K562 (cell line): ENCODE measurements around the gene ZDHHC8. TPM values are rescaled to one million over a fixed set of nuclear protein-coding genes. Genes with fewer than 3 reads are reported as not detected.
A peak's percentile ranks its signal among the peaks of the same experiment; 100 is the strongest.

Experiments
- CBX8 ChIP-seq: fragments of 200-600 bp; sonication (generic); IDR thresholded peaks from 2 replicates; pipeline ENCODE4 v1.6.1; 2012; ENCODE audit warnings: borderline replicate concordance, mixed run types, low read depth, mild to moderate bottlenecking, moderate library complexity, mixed read lengths, low read length, control low read depth, inconsistent platforms; ENCODE audit not compliant: poor library complexity, severe bottlenecking; ENCODE audit errors: extremely low read depth
- GABPB1 ChIP-seq: sonication (generic); formaldehyde crosslinking; IDR thresholded peaks from 2 replicates; pipeline ENCODE4 v1.8.0; 2022; ENCODE audit warnings: mild to moderate bottlenecking, missing genetic modification reagents
- KLF13 ChIP-seq: fragments of 450-650 bp; IDR thresholded peaks from 2 replicates; pipeline ENCODE4 v1.6.1; 2016; ENCODE audit warnings: missing genetic modification characterization, low read depth, mild to moderate bottlenecking, missing compliant biosample characterization, moderate library complexity, borderline replicate concordance
- MTF1 ChIP-seq: fragments of 250-450 bp; sonication (Bioruptor Pico); IDR thresholded peaks from 2 replicates; pipeline ENCODE4 v1.9.0; 2021; ENCODE audit warnings: moderate library complexity, mild to moderate bottlenecking, inconsistent platforms, borderline replicate concordance
- POLR2G ChIP-seq: fragments of 200-400 bp; formaldehyde crosslinking; IDR thresholded peaks from 2 replicates; pipeline ENCODE4 v1.6.1; 2017; ENCODE audit warnings: low read depth, mild to moderate bottlenecking, antibody characterized with exemption, low read length, moderate library complexity
- ZMIZ1 ChIP-seq, 2 experiments: fragments of 150-350 bp in 1 of 2; IDR thresholded peaks; 2 replicates each; pipeline ENCODE4 v1.6.1; 2012 to 2016; ENCODE audit warnings: low read depth in 2 of 2, low read length in 2 of 2, mild to moderate bottlenecking in 1 of 2, moderate library complexity in 1 of 2
- ZNF347 ChIP-seq: fragments of 450-650 bp; formaldehyde crosslinking; IDR thresholded peaks from 2 replicates; pipeline ENCODE4 v1.4.0; 2020; ENCODE audit warnings: low read depth, mild to moderate bottlenecking, moderate library complexity
- ZNF507 ChIP-seq: conservative IDR thresholded peaks from 2 replicates; pipeline ENCODE4 v1.6.1; 2017; ENCODE audit warnings: missing genetic modification characterization, missing compliant biosample characterization
- polyA plus RNA-seq, 8 experiments: library from polyadenylated mRNA; depleted of rRNA in 4 of 8; stranded (reverse) in 5 of 8; unstranded in 3 of 8; fragments of >200 nt; fragmentation: Nextera tagmentation in 2 of 8; fragmentation: Illumina TruSeq in 1 of 8; extraction: Ambion mirVana in 2 of 8; extraction: Trizol in 1 of 8; gene quantifications; 2 replicates each; pipeline versions ENCODE4 v1.2.1 to v1.2.3, GENCODE V29; 2011 to 2014; ENCODE audit warnings: inconsistent platforms in 1 of 8, missing spikeins in 1 of 8
- total RNA-seq, 7 experiments: library from RNA; depleted of rRNA in 6 of 7; stranded (reverse); fragments of >200 nt in 6 of 7; fragmentation: Illumina TruSeq in 2 of 7; extraction: Trizol in 2 of 7; gene quantifications; 2 replicates each; pipeline versions ENCODE4 v1.2.1 to v1.2.3, GENCODE V29; 2011 to 2021; ENCODE audit warnings: low replicate concordance in 1 of 7
- TF ChIP-seq, protein P1 (sequence below): sonication (generic); formaldehyde crosslinking; IDR thresholded peaks from 2 replicates; pipeline ENCODE4 v1.8.0; 2023; ENCODE audit warnings: mild to moderate bottlenecking, missing genetic modification reagents
- TF ChIP-seq, protein P2 (sequence below), 2 experiments: fragments of 450-650 bp in 1 of 2; sonication (generic) in 1 of 2; formaldehyde crosslinking in 1 of 2; IDR thresholded peaks; 2 replicates each; pipeline versions ENCODE4 v1.7.1 to v1.9.0; 2016 to 2022; ENCODE audit warnings: inconsistent platforms in 1 of 2, mild to moderate bottlenecking in 1 of 2, missing genetic modification reagents in 1 of 2

The ZDHHC8 gene
- total and polyA plus RNA-seq, 9 of the 15 experiments (the other 6 are each of a cell fraction or from before 2014, with no cell fraction given), result 0.04 to 109 (median 16.4) TPM

DNA sequence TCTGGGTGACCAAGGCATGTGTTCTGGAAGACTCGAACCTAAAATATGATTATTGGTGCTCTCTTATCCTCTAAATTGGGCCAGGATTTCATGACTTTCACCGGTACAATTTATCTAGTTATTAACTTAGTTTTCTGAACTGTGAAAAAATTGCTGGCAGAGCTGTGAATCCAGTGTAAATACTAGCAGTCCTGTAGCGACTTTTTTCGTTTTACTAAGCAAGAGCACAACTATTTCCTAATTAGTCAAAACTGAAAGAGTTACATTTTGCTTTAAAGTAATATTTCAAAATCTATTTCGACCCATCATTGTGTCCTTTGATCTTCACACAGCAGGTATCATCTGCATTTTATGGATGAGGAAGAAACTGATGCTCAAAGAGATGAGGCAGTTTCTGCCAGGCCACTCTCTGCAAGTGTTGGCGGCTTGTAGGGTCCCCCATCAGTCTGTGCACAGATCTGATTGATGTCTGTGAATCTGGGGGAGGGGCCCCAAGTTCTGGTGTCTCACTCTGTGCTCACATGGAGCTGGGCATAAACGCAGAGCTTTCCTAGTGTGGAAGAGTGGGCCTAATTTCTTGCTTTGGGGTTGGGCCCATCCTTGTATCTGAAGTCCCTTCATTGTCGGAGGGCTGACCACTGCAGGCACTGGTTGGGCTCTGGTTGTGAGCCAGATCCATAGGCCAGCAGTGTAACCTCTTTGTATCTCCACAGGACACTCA lies 13.1 kb upstream of the ZDHHC8 start (continued):
- TF ChIP-seq ZMIZ1 (IDR thresholded peaks at IDR 0.05; ENCODE audit: low read depth in 2 of 2, low read length in 2 of 2) (peak in 1 of 2 experiments; percentile 53; a peak in 2 of 4 replicates), POLR2G (no peak), MTF1 (CRISPR knock-in tag) (no peak), CBX8 (no peak), ZNF507 (no peak), ZNF347 (peak; percentile 14; the same call in 1 of the 2 replicates), GABPB1 (CRISPR knock-in tag) (no peak), KLF13 (peak; percentile 60; the same call in 1 of the 2 replicates)
- TF ChIP-seq, protein P1, sequence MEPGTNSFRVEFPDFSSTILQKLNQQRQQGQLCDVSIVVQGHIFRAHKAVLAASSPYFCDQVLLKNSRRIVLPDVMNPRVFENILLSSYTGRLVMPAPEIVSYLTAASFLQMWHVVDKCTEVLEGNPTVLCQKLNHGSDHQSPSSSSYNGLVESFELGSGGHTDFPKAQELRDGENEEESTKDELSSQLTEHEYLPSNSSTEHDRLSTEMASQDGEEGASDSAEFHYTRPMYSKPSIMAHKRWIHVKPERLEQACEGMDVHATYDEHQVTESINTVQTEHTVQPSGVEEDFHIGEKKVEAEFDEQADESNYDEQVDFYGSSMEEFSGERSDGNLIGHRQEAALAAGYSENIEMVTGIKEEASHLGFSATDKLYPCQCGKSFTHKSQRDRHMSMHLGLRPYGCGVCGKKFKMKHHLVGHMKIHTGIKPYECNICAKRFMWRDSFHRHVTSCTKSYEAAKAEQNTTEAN (CRISPR knock-in tag), result no peak
- TF ChIP-seq, protein P2, sequence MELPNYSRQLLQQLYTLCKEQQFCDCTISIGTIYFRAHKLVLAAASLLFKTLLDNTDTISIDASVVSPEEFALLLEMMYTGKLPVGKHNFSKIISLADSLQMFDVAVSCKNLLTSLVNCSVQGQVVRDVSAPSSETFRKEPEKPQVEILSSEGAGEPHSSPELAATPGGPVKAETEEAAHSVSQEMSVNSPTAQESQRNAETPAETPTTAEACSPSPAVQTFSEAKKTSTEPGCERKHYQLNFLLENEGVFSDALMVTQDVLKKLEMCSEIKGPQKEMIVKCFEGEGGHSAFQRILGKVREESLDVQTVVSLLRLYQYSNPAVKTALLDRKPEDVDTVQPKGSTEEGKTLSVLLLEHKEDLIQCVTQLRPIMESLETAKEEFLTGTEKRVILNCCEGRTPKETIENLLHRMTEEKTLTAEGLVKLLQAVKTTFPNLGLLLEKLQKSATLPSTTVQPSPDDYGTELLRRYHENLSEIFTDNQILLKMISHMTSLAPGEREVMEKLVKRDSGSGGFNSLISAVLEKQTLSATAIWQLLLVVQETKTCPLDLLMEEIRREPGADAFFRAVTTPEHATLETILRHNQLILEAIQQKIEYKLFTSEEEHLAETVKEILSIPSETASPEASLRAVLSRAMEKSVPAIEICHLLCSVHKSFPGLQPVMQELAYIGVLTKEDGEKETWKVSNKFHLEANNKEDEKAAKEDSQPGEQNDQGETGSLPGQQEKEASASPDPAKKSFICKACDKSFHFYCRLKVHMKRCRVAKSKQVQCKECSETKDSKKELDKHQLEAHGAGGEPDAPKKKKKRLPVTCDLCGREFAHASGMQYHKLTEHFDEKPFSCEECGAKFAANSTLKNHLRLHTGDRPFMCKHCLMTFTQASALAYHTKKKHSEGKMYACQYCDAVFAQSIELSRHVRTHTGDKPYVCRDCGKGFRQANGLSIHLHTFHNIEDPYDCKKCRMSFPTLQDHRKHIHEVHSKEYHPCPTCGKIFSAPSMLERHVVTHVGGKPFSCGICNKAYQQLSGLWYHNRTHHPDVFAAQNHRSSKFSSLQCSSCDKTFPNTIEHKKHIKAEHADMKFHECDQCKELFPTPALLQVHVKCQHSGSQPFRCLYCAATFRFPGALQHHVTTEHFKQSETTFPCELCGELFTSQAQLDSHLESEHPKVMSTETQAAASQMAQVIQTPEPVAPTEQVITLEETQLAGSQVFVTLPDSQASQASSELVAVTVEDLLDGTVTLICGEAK (IDR thresholded peaks at IDR 0.05), result no peak
- TF ChIP-seq, protein P2 (CRISPR knock-in tag; IDR thresholded peaks at IDR 0.05), result no peak
